Activated B cell treated with CpG ODN at 0.5 μM for 24 hours (primary cell): ENCODE measurements around the gene SHANK2. TPM values are rescaled to one million over a fixed set of nuclear protein-coding genes. Genes with fewer than 3 reads are reported as not detected.

Experiments
- ATAC-seq: fragments of 200-7000 bp; cut with Tn5 transposase; one replicate; pipeline ENCODE4 v1.10.0; 2021; ENCODE audit warnings: low read depth, mild to moderate bottlenecking, moderate library complexity
- CTCF ChIA-PET: fragments of 350-600 bp; sonication (Branson Sonifier 250); formaldehyde crosslinking; loops from one replicate; lab custom pipeline; 2021; ENCODE audit warnings: antibody characterized with exemption; lab: Charles Lee
- POLR2A ChIA-PET: fragments of 350-600 bp; sonication (Branson Sonifier 250); formaldehyde crosslinking; loops from one replicate; lab custom pipeline; 2021; ENCODE audit warnings: antibody characterized with exemption; lab: Charles Lee
- DNase-seq: peaks from one replicate; pipeline ENCODE4 v3.0.0; 2022
- H3K27ac Mint-ChIP-seq: one replicate; pipeline ENCODE4 v1.8.0; 2020; ENCODE audit warnings: mixed read lengths
- H3K27me3 Mint-ChIP-seq: one replicate; pipeline ENCODE4 v1.8.0; 2021; ENCODE audit warnings: mixed read lengths
- H3K36me3 Mint-ChIP-seq: one replicate; pipeline ENCODE4 v1.8.0; 2021; ENCODE audit warnings: low read depth, mixed read lengths
- H3K4me1 Mint-ChIP-seq: one replicate; pipeline ENCODE4 v1.8.0; 2021; ENCODE audit warnings: mixed read lengths
- H3K4me3 Mint-ChIP-seq: one replicate; pipeline ENCODE4 v1.8.0; 2020; ENCODE audit warnings: mild to moderate bottlenecking, mixed read lengths
- H3K9me3 Mint-ChIP-seq: one replicate; pipeline ENCODE4 v1.8.0; 2020; ENCODE audit warnings: mixed read lengths
- CTCF ChIP-seq: fragments of 200-600 bp; IDR thresholded peaks from one replicate; pipeline ENCODE4 v1.8.0; 2022; ENCODE audit warnings: antibody characterized with exemption, mild to moderate bottlenecking
- intact Hi-C: fragments of 100-400 bp; cut with micrococcal nuclease; formaldehyde crosslinking; loops from one replicate; pipeline ENCODE4 v1.15.1; 2024
- total RNA-seq: library from RNA; stranded (reverse); gene quantifications from 2 replicates; pipeline ENCODE4 v1.2.3, GENCODE V29; 2022

The SHANK2 gene
- total RNA-seq, 1 donor from 2014 or later = 0.24 TPM

GRCh38 chr11:71267807-71268421 lies 15.5 kb upstream of the SHANK2 start:
- H3K36me3 Mint-ChIP-seq = no peaks in the 10 kb centered on the region
- ATAC-seq = no peak
- POLR2A ChIA-PET = no interaction called here

GRCh38 chr11:71266114-71266833 lies 13.9 kb upstream of the SHANK2 start:
- peaks cover 14% of the 10 kb centered on the region for H3K27me3 Mint-ChIP-seq
- ATAC-seq = no peak
- intact Hi-C loops = no loop called here
- CTCF ChIA-PET = no interaction called here
- H3K9me3 Mint-ChIP-seq = no peaks in the 10 kb centered on the region
- H3K4me3 Mint-ChIP-seq = no peak overlapping the region
- no peak overlapping the region for H3K27ac Mint-ChIP-seq
- POLR2A ChIA-PET = no interaction called here
- H3K4me1 Mint-ChIP-seq = no peaks in the 10 kb centered on the region
- TF ChIP-seq CTCF = no peak
- DNase-seq = no peak
- H3K36me3 Mint-ChIP-seq = no peaks in the 10 kb centered on the region

More at GRCh38 chr11:71267807-71268421, 15.5 kb upstream of the SHANK2 start:
- TF ChIP-seq CTCF = no peak
- H3K27me3 Mint-ChIP-seq = peaks cover 18% of the 10 kb centered on the region
- no peaks in the 10 kb centered on the region for H3K4me1 Mint-ChIP-seq
- CTCF ChIA-PET = no interaction called here
- no peak for DNase-seq
- no peak overlapping the region for H3K4me3 Mint-ChIP-seq
- peaks cover under 1% of the 10 kb centered on the region for H3K9me3 Mint-ChIP-seq
- no peak overlapping the region for H3K27ac Mint-ChIP-seq
- intact Hi-C loops = no loop called here

- Mint-ChIP-seq H3K36me3 (no peaks in the 10 kb centered on the region), H3K9me3 (no peaks in the 10 kb centered on the region), H3K27ac (no peak overlapping the region), H3K4me1 (no peaks in the 10 kb centered on the region), H3K27me3 (peaks cover 14% of the 10 kb centered on the region), H3K4me3 (no peak overlapping the region)
- DNase-seq (no peak), ATAC-seq (no peak)
- ChIA-PET CTCF (no interaction called here), POLR2A (no interaction called here)
- TF ChIP-seq CTCF = no peak
- intact Hi-C loops = no loop called here
These were observed 13.2 kb upstream of the SHANK2 start for GRCh38 chr11:71265559-71266092.

GRCh38 chr11:71263386-71263785 lies 11.0 kb upstream of the SHANK2 start:
- Mint-ChIP-seq H3K36me3 (no peaks in the 10 kb centered on the region), H3K4me1 (no peaks in the 10 kb centered on the region), H3K27me3 (peaks cover 14% of the 10 kb centered on the region), H3K27ac (no peak overlapping the region), H3K9me3 (peaks cover 2% of the 10 kb centered on the region), H3K4me3 (no peak overlapping the region)
- TF ChIP-seq CTCF = no peak
- CTCF ChIA-PET = no interaction called here
- DNase-seq (no peak), ATAC-seq (no peak)
- POLR2A ChIA-PET = no interaction called here
- intact Hi-C loops = no loop called here

- H3K27me3 Mint-ChIP-seq = peaks cover 23% of the 10 kb centered on the region
- no peak for DNase-seq
- H3K9me3 Mint-ChIP-seq = peaks cover 3% of the 10 kb centered on the region
- no peak overlapping the region for H3K4me3 Mint-ChIP-seq
- no peak overlapping the region for H3K27ac Mint-ChIP-seq
- no peak for ATAC-seq
- H3K36me3 Mint-ChIP-seq = no peaks in the 10 kb centered on the region
- no peak for TF ChIP-seq CTCF
- H3K4me1 Mint-ChIP-seq = peaks cover 13% of the 10 kb centered on the region
- CTCF ChIA-PET = no interaction called here
- intact Hi-C loops = loop anchor here (10.0 kb wide), 1 partner anchor 169 kb away; no protein-coding TSS in a partner anchor
- POLR2A ChIA-PET = no interaction called here
These were observed 3.6 kb upstream of the SHANK2 start for GRCh38 chr11:71255800-71256479.
